Hepatocyte (in vitro differentiated cells): ENCODE data around the gene C14orf119. TPM values are rescaled to one million over a fixed set of nuclear protein-coding genes. Genes with fewer than 3 reads are reported as not detected.
A peak's percentile ranks its signal among the peaks of the same experiment; 100 is the strongest.

ENCODE experiments used
- DNase-seq: peaks from one replicate; pipeline ENCODE4 v3.0.0-alpha.2; 2016; ENCODE audit warnings: low spot score
- H2AFZ ChIP-seq: fragments of 200-600 bp; sonication (generic); 2 replicates; pipeline ENCODE4 v1.6.0; 2016; ENCODE audit warnings: antibody characterized with exemption, mild to moderate bottlenecking
- H3K27ac ChIP-seq: fragments of 200-600 bp; sonication (generic); 2 replicates; pipeline ENCODE4 v1.5.1; 2016; ENCODE audit warnings: mild to moderate bottlenecking
- H3K27me3 ChIP-seq: fragments of 200-600 bp; sonication (generic); 2 replicates; pipeline ENCODE4 v1.6.1; 2016
- H3K36me3 ChIP-seq: fragments of 200-600 bp; sonication (generic); replicated peaks from 2 replicates; pipeline ENCODE4 v1.5.1; 2016; ENCODE audit warnings: low read depth; ENCODE audit not compliant: insufficient read depth
- H3K4me1 ChIP-seq: fragments of 200-600 bp; sonication (generic); 2 replicates; pipeline ENCODE4 v1.5.1; 2016; ENCODE audit warnings: mild to moderate bottlenecking, moderate library complexity; ENCODE audit not compliant: insufficient read depth
- H3K4me2 ChIP-seq: fragments of 200-600 bp; sonication (generic); 2 replicates; pipeline ENCODE4 v1.6.0; 2016
- H3K4me3 ChIP-seq: fragments of 200-600 bp; sonication (generic); 2 replicates; pipeline ENCODE4 v1.5.1; 2016; ENCODE audit warnings: mild to moderate bottlenecking
- H3K79me2 ChIP-seq: fragments of 200-600 bp; sonication (generic); 2 replicates; pipeline ENCODE4 v1.6.0; 2017; ENCODE audit warnings: mild to moderate bottlenecking
- H3K9me2 ChIP-seq: fragments of 200-600 bp; sonication (generic); replicated peaks from 2 replicates; pipeline ENCODE4 v1.6.0; 2017; ENCODE audit warnings: mild to moderate bottlenecking; ENCODE audit not compliant: insufficient read depth
- H3K9me3 ChIP-seq: fragments of 200-600 bp; sonication (generic); 2 replicates; pipeline ENCODE4 v1.5.1; 2016; ENCODE audit warnings: low read depth, mild to moderate bottlenecking
- H4K20me1 ChIP-seq: fragments of 200-600 bp; sonication (generic); 2 replicates; pipeline ENCODE4 v1.6.0; 2016; ENCODE audit warnings: mild to moderate bottlenecking; ENCODE audit not compliant: insufficient read depth, poor library complexity, severe bottlenecking
- EZH2 ChIP-seq: fragments of 200-600 bp; sonication (generic); IDR thresholded peaks from 2 replicates; pipeline ENCODE4 v1.6.1; 2016; ENCODE audit warnings: antibody characterized with exemption, mild to moderate bottlenecking, borderline replicate concordance
- EZH2phosphoT487 ChIP-seq: fragments of 200-600 bp; sonication (generic); IDR thresholded peaks from one replicate; pipeline ENCODE4 v1.6.1; 2018; ENCODE audit warnings: antibody characterized with exemption, mild to moderate bottlenecking, low read depth, moderate library complexity; ENCODE audit not compliant: unreplicated experiment, severe bottlenecking
- WGBS: methylation state at CpG from one replicate; pipeline ENCODE4 v1.1.6; 2016; ENCODE audit warnings: low lambda C conversion rate; ENCODE audit errors: missing lambda C conversion rate; 5-methylcytosine and 5-hydroxymethylcytosine counted together
- polyA plus RNA-seq: library from polyadenylated mRNA; unstranded; fragments of >200 nt; fragmentation: Nextera tagmentation; extraction: Ambion mirVana; gene quantifications from 2 replicates; pipeline ENCODE4 v1.2.1, GENCODE V29; 2016
- total RNA-seq: library from RNA; depleted of rRNA; stranded (reverse); fragments of >200 nt; gene quantifications from 2 replicates; pipeline ENCODE4 v1.2.3, GENCODE V29; 2014
- TF ChIP-seq, protein P1 (sequence below): fragments of 200-600 bp; sonication (generic); IDR thresholded peaks from 2 replicates; pipeline ENCODE4 v1.5.1; 2016; ENCODE audit warnings: antibody characterized with exemption, mild to moderate bottlenecking; ENCODE audit not compliant: poor library complexity

Gene C14orf119
- total and polyA plus RNA-seq, 2 experiments from 2014 or later = 47.7 to 146 TPM

DNA sequence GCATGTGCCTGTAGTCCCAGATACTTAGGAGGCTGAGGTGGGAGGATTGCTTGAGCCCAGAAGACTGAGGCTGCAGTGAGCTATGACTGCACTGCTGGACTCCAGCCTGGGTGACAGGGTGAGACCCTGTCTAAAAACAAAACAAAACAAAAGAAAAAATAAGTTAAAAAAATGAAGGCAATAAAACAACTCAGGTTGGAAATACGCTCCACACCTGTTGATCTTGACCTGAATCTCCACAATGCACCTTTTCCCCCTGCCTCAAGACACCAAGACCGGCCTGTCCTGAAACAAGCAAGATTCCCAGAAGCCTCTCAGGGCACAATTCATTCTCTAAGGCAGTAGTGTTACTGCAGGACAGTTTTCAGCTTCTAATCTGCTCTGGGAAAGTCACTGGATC is 44.6 kb downstream of the C14orf119 start:
- no peak overlapping the region for H2AFZ ChIP-seq
- no peaks in the 10 kb centered on the region for H3K27me3 ChIP-seq
- no peaks in the 10 kb centered on the region for H3K9me2 ChIP-seq
- H3K79me2 ChIP-seq = no peaks in the 10 kb centered on the region
- no peak overlapping the region for H3K4me2 ChIP-seq
- no peaks in the 10 kb centered on the region for H4K20me1 ChIP-seq
- no peak for DNase-seq
- TF ChIP-seq EZH2phosphoT487 (no peak), EZH2 (no peak)
- TF ChIP-seq, protein P1, sequence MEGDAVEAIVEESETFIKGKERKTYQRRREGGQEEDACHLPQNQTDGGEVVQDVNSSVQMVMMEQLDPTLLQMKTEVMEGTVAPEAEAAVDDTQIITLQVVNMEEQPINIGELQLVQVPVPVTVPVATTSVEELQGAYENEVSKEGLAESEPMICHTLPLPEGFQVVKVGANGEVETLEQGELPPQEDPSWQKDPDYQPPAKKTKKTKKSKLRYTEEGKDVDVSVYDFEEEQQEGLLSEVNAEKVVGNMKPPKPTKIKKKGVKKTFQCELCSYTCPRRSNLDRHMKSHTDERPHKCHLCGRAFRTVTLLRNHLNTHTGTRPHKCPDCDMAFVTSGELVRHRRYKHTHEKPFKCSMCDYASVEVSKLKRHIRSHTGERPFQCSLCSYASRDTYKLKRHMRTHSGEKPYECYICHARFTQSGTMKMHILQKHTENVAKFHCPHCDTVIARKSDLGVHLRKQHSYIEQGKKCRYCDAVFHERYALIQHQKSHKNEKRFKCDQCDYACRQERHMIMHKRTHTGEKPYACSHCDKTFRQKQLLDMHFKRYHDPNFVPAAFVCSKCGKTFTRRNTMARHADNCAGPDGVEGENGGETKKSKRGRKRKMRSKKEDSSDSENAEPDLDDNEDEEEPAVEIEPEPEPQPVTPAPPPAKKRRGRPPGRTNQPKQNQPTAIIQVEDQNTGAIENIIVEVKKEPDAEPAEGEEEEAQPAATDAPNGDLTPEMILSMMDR = no peak
- no peaks in the 10 kb centered on the region for H3K9me3 ChIP-seq
- H3K27ac ChIP-seq = no peak overlapping the region
- no peaks in the 10 kb centered on the region for H3K36me3 ChIP-seq
- no peak overlapping the region for H3K4me3 ChIP-seq
- H3K4me1 ChIP-seq = peaks cover 4% of the 10 kb centered on the region
- 91% methylated on average over 2 of the region's 2 CpGs for WGBS

DNA sequence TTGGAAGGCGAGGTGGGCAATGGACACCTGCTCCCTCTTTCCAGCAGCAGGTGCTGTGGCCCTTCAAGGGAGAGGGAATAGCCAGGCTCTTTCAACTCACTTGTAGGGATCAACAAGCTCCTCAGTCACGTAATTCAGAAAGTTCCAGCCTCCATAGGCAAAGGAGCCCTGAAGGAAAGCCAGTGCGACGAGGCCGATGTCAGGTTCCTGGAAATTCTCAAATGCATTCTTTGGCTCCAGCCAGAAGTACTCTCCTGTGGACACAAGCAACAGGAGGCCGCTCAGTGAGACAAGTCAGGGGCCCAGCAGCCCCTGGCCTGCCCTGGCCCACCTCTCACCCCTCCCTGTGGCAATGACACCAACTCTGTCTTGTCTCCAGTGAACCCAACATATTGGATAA is 45.1 kb downstream of the C14orf119 start:
- H3K9me3 ChIP-seq = no peaks in the 10 kb centered on the region
- H3K4me2 ChIP-seq = no peak overlapping the region
- peaks cover 4% of the 10 kb centered on the region for H3K4me1 ChIP-seq
- no peak for DNase-seq
- TF ChIP-seq EZH2phosphoT487 (no peak), EZH2 (no peak)
- TF ChIP-seq, protein P1 = no peak
- no peak overlapping the region for H3K4me3 ChIP-seq
- WGBS = 81% methylated on average over 6 of the region's 6 CpGs
- H4K20me1 ChIP-seq = no peaks in the 10 kb centered on the region
- H3K27ac ChIP-seq = no peak overlapping the region
- no peaks in the 10 kb centered on the region for H3K36me3 ChIP-seq
- H3K9me2 ChIP-seq = no peaks in the 10 kb centered on the region
- H2AFZ ChIP-seq = no peak overlapping the region
- no peaks in the 10 kb centered on the region for H3K79me2 ChIP-seq
- no peaks in the 10 kb centered on the region for H3K27me3 ChIP-seq

DNA sequence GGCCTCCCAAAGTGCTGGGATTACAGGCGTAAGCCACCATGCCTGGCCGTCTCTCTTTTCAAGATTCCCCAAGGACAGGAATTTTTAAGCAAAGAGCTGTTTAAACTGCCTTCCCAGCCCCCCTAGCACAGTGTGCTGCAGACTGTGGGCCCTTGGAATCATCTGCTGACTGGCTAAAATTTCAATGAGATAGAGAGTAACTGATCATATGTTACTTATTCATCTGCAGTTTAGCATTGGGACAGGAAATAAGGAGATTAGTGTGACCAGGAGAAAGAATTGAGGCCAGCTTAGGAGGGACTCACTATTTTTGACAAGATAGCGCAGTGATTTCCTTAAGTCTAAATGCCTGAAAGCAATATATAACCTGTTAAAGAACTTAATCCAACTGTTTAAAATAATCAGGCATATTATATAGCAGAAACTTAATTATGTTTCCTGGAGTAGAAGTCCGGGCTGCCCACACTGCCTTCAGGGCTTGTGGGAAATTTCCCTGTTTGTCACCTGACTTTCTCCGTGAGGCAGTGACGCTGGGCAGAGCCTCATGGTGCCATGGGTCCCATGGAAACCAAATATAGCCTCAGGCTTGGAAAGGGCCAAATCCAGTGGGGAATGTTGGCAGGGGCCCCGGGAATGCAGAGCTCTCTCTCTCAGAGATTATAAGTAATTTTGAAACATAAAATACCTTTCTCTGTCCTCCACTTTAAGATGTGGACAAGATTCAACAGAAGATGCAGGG is 46.6 kb downstream of the C14orf119 start:
- TF ChIP-seq, protein P1 = no peak
- no peak for TF ChIP-seq EZH2phosphoT487
- no peak for TF ChIP-seq EZH2
- Histone ChIP-seq H3K27me3 (no peaks in the 10 kb centered on the region), H3K4me1 (peaks cover 11% of the 10 kb centered on the region), H3K27ac (peak overlapping the region; percentile 2), H3K9me2 (no peaks in the 10 kb centered on the region), H3K4me3 (no peak overlapping the region), H3K4me2 (no peak overlapping the region), H3K9me3 (no peaks in the 10 kb centered on the region), H3K36me3 (no peaks in the 10 kb centered on the region), H2AFZ (no peak overlapping the region), H4K20me1 (no peaks in the 10 kb centered on the region), H3K79me2 (no peaks in the 10 kb centered on the region)
- DNase-seq = peak; percentile 50
- 60% methylated on average over 7 of the region's 7 CpGs for WGBS
